IMR-90 (cell line): Measurements from ENCODE around the gene THBS4. TPM values are rescaled to one million over a fixed set of nuclear protein-coding genes. Genes with fewer than 3 reads are reported as not detected.

Experiments
- ATAC-seq: fragments of 200-7000 bp; cut with Tn5 transposase; 2 replicates; pipeline ENCODE4 v1.9.1; 2020; ENCODE audit warnings: low read depth, mild to moderate bottlenecking, moderate library complexity
- BruUV-seq: library from RNA; stranded (reverse); fragments of 400-500 nt; replicated peaks from 2 replicates; lab custom pipeline; 2021; lab: Mats Ljungman, UMichigan
- CTCF ChIA-PET: fragments of 300-600 bp; formaldehyde crosslinking; extraction: SDS; loops from one replicate; lab custom pipeline; 2021; ENCODE audit warnings: antibody characterized with exemption; lab: Yijun Ruan, JAX
- POLR2A ChIA-PET: fragments of 300-600 bp; sonication (Branson Sonifier 250); formaldehyde crosslinking; loops from one replicate; lab custom pipeline; 2022; ENCODE audit warnings: antibody characterized with exemption; ENCODE audit not compliant: unreplicated experiment; lab: Charles Lee
- DNase-seq: peaks from one replicate; pipeline ENCODE4 v3.0.0; 2013
- H2AFZ ChIP-seq: replicated peaks from 2 replicates; pipeline ENCODE3; 2013; ENCODE audit warnings: low read length, mild to moderate bottlenecking; ENCODE audit not compliant: poor library complexity
- H2AK5ac ChIP-seq: 2 replicates; pipeline ENCODE4 v1.6.1; 2013; ENCODE audit warnings: low read depth, low read length, inconsistent platforms
- H2AK9ac ChIP-seq: replicated peaks from 2 replicates; pipeline ENCODE3; 2013; ENCODE audit warnings: mild to moderate bottlenecking, low read depth, low read length, moderate library complexity; ENCODE audit not compliant: poor library complexity
- H2BK120ac ChIP-seq: 2 replicates; pipeline ENCODE4 v1.6.1; 2013; ENCODE audit warnings: low read depth, low read length, inconsistent platforms
- H2BK15ac ChIP-seq: 3 replicates; pipeline ENCODE4 v1.6.1; 2013; ENCODE audit warnings: low read depth, low read length, inconsistent platforms
- H2BK20ac ChIP-seq: 2 replicates; pipeline ENCODE4 v1.6.1; 2013; ENCODE audit warnings: low read depth, mild to moderate bottlenecking, inconsistent platforms, low read length, moderate library complexity
- H2BK5ac ChIP-seq: 2 replicates; pipeline ENCODE4 v1.6.1; 2013; ENCODE audit warnings: mild to moderate bottlenecking, low read depth, low read length, inconsistent platforms; ENCODE audit not compliant: poor library complexity, severe bottlenecking
- H3K14ac ChIP-seq: replicated peaks from 2 replicates; pipeline ENCODE4 v1.6.1; 2013; ENCODE audit warnings: low read depth, low read length, inconsistent platforms
- H3K18ac ChIP-seq: 2 replicates; pipeline ENCODE4 v1.6.1; 2013; ENCODE audit warnings: low read depth, low read length, control low read depth
- H3K23ac ChIP-seq: 2 replicates; pipeline ENCODE4 v1.6.1; 2013; ENCODE audit warnings: low read depth, low read length, inconsistent platforms
- H3K27ac ChIP-seq: 2 replicates; pipeline ENCODE4 v1.5.1; 2013; ENCODE audit warnings: mild to moderate bottlenecking, control low read depth, low read length; ENCODE audit not compliant: insufficient read depth
- H3K27me3 ChIP-seq: 2 replicates; pipeline ENCODE4 v1.6.1; 2013; ENCODE audit warnings: low read length; ENCODE audit not compliant: control insufficient read depth, insufficient read depth
- H3K36me3 ChIP-seq: 2 replicates; pipeline ENCODE4 v1.6.1; 2013; ENCODE audit warnings: low read length, mixed read lengths; ENCODE audit not compliant: control insufficient read depth, insufficient read depth
- H3K4ac ChIP-seq: 2 replicates; pipeline ENCODE4 v1.6.1; 2013; ENCODE audit warnings: low read depth, low read length, inconsistent platforms
- H3K4me1 ChIP-seq: 2 replicates; pipeline ENCODE4 v1.6.1; 2013; ENCODE audit warnings: low read length, mixed read lengths; ENCODE audit not compliant: control insufficient read depth, insufficient read depth
- H3K4me2 ChIP-seq: 2 replicates; pipeline ENCODE4 v1.6.1; 2013; ENCODE audit warnings: low read depth, mild to moderate bottlenecking, control low read depth, low read length, moderate library complexity
- H3K4me3 ChIP-seq: 2 replicates; pipeline ENCODE4 v1.5.1; 2013; ENCODE audit warnings: low read depth, mild to moderate bottlenecking, control low read depth, low read length, moderate library complexity; ENCODE audit not compliant: insufficient read depth
- H3K56ac ChIP-seq: 2 replicates; pipeline ENCODE4 v1.6.1; 2013; ENCODE audit warnings: low read length, inconsistent platforms; ENCODE audit not compliant: insufficient read depth; ENCODE audit errors: extremely low read depth
- H3K79me1 ChIP-seq, 2 experiments: 2 replicates each; pipeline ENCODE4 v1.6.1; 2013; ENCODE audit warnings: low read length in 2 of 2, inconsistent platforms in 1 of 2, low read depth in 1 of 2
- H3K9ac ChIP-seq: 2 replicates; pipeline ENCODE4 v1.6.1; 2013; ENCODE audit warnings: low read depth, low read length, control low read depth
- H3K9me1 ChIP-seq: 2 replicates; pipeline ENCODE4 v1.6.1; 2013; ENCODE audit warnings: low read length, inconsistent platforms; ENCODE audit not compliant: insufficient read depth
- H3K9me3 ChIP-seq: 2 replicates; pipeline ENCODE4 v1.6.1; 2013; ENCODE audit warnings: low read length; ENCODE audit not compliant: control insufficient read depth, insufficient read depth
- H4K20me1 ChIP-seq: 2 replicates; pipeline ENCODE4 v1.6.1; 2013; ENCODE audit warnings: low read length, inconsistent platforms; ENCODE audit not compliant: insufficient read depth
- H4K5ac ChIP-seq: 2 replicates; pipeline ENCODE4 v1.6.1; 2013; ENCODE audit warnings: mild to moderate bottlenecking, low read depth, low read length, control low read depth
- H4K8ac ChIP-seq, 2 experiments: 2 replicates each; pipeline ENCODE4 v1.6.1; 2013; ENCODE audit warnings: low read depth in 2 of 2, low read length in 2 of 2, control low read depth in 1 of 2, inconsistent platforms in 1 of 2
- H4K91ac ChIP-seq: 2 replicates; pipeline ENCODE4 v1.6.1; 2013; ENCODE audit warnings: low read depth, low read length, inconsistent platforms; ENCODE audit not compliant: insufficient read depth
- ELK1 ChIP-seq: fragments of 150-350 bp; IDR thresholded peaks from 2 replicates; pipeline ENCODE4 v1.6.1; 2016; ENCODE audit warnings: low read depth, mild to moderate bottlenecking, low read length, moderate library complexity, borderline replicate concordance
- MAFK ChIP-seq: IDR thresholded peaks from 2 replicates; pipeline ENCODE4 v1.6.1; 2012; ENCODE audit warnings: low read depth, low read length, improper control_type of control experiment
- RCOR1 ChIP-seq: IDR thresholded peaks from 2 replicates; pipeline ENCODE4 v1.6.1; 2012; ENCODE audit warnings: mild to moderate bottlenecking, low read length, improper control_type of control experiment; ENCODE audit not compliant: insufficient replicate concordance
- WGBS, 2 experiments: methylation state at CpG; one replicate each; pipeline versions ENCODE4 v1.1.5 to v1.1.7; 2013; ENCODE audit warnings: missing lambda C conversion rate in 2 of 2; ENCODE audit not compliant: insufficient read length in 1 of 2; ENCODE audit errors: extremely low coverage in 2 of 2; 5-methylcytosine and 5-hydroxymethylcytosine counted together
- dilution Hi-C: fragments of 300-500 bp; cut with HindIII; formaldehyde crosslinking; loops from one replicate; pipeline ENCODE4 v1.14.3; 2018; ENCODE audit warnings: low sequenced_read_pairs; ENCODE audit not compliant: unreplicated experiment
- in situ Hi-C: fragments of 300-500 bp; cut with MboI; formaldehyde crosslinking; loops from 3 replicates; pipeline ENCODE4 v1.14.3; 2019; ENCODE audit warnings: low sequenced_read_pairs, inconsistent platforms, mixed read lengths
- intact Hi-C: fragments of 100-400 bp; cut with micrococcal nuclease; formaldehyde crosslinking; loops from 2 replicates; pipeline ENCODE4 v1.10.0; 2022
- polyA plus RNA-seq, 3 experiments: library from polyadenylated mRNA; depleted of rRNA; stranded (reverse); fragments of >200 nt; gene quantifications; 2 replicates each; pipeline ENCODE4 v1.2.3, GENCODE V29; 2012; ENCODE audit warnings: low replicate concordance in 1 of 3
- total RNA-seq: library from RNA; depleted of rRNA; stranded (reverse); fragments of >200 nt; gene quantifications from 2 replicates; pipeline ENCODE4 v1.2.3, GENCODE V29; 2012

Gene THBS4
- total and polyA plus RNA-seq, 2 of the 4 experiments (the other 2 are of a cell fraction), result 0.90 to 0.92 TPM

DNA sequence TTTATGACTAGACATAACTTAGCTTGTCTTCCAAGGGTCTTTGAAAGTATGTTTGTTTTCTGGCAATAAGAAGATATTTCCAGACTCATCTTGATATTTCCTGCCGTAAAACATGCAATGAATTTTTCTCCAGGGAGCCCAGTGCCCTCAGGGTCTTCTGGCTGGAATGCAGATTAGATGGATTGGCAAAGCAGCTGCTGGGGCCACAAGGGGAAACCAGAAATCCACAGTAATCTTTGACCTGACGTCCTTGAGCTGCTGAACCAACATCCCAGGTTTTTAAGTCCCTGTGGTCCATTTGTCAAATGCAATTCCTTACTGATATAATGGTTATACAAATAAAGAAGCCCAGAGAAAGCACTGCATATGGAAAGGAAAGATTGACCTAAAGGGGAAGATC, 93.0 kb downstream of the THBS4 start:
- no peak overlapping the region for H3K4me3 ChIP-seq
- DNase-seq (no peak), ATAC-seq (no peak)
- no peak overlapping the region for H3K4me2 ChIP-seq
- H4K20me1 ChIP-seq, result no peaks in the 10 kb centered on the region
- in situ Hi-C loops (no loop called here), dilution Hi-C loops (no loop called here), intact Hi-C loops (no loop called here)
- H4K8ac ChIP-seq, result no peak overlapping the region
- no peak overlapping the region for H3K14ac ChIP-seq
- no peak overlapping the region for H2AFZ ChIP-seq
- H3K18ac ChIP-seq, result no peak overlapping the region
- no peak overlapping the region for H2BK15ac ChIP-seq
- H3K4ac ChIP-seq, result no peak overlapping the region
- H3K9me1 ChIP-seq, result no peaks in the 10 kb centered on the region
- H3K27me3 ChIP-seq, result peaks cover 4% of the 10 kb centered on the region; the same call in 1 of the 2 replicates
- no TSS peak for BruUV-seq
- no peak overlapping the region for H4K91ac ChIP-seq
- H3K27ac ChIP-seq, result no peak overlapping the region
- no peak overlapping the region for H3K23ac ChIP-seq
- no peak overlapping the region for H2AK9ac ChIP-seq
- no peak overlapping the region for H2AK5ac ChIP-seq
- no peak overlapping the region for H3K56ac ChIP-seq
- WGBS, 2 experiments, result no CpG with 5 or more reads among the region's 2 CpGs
- no peak overlapping the region for H3K9ac ChIP-seq
- POLR2A ChIA-PET, result no interaction called here
- H2BK5ac ChIP-seq, result no peak overlapping the region
- H2BK120ac ChIP-seq, result no peak overlapping the region
- no peak overlapping the region for H4K5ac ChIP-seq
- H3K36me3 ChIP-seq, result no peaks in the 10 kb centered on the region
- H3K79me1 ChIP-seq, result no peaks in the 10 kb centered on the region
- no peak overlapping the region for H2BK20ac ChIP-seq
- no peaks in the 10 kb centered on the region for H3K4me1 ChIP-seq
- no peaks in the 10 kb centered on the region; the same call in 1 of the 2 replicates for H3K9me3 ChIP-seq
- CTCF ChIA-PET, result no interaction called here
- TF ChIP-seq RCOR1 (no peak), ELK1 (no peak), MAFK (no peak)
